GM18909 (cell line): ENCODE data around the gene ILDR2.

ENCODE experiments used
- ATAC-seq: cut with Tn5 transposase; IDR thresholded peaks from one replicate; pipeline ENCODE4 v1.9.1; 2021; ENCODE audit warnings: mild to moderate bottlenecking; ENCODE audit not compliant: unreplicated experiment, poor library complexity

The ILDR2 gene

GRCh38 chr1:166972826-166973225, 2.5 kb downstream of the ILDR2 start:
- no peak for ATAC-seq

- ATAC-seq: no peak
Observed at GRCh38 chr1:166972193-166972592, 3.1 kb downstream of the ILDR2 start.

- no peak for ATAC-seq
Observed at GRCh38 chr1:166971252-166971651, 4.1 kb downstream of the ILDR2 start.

- ATAC-seq: peak; percentile 93
Observed at GRCh38 chr1:166969074-166969677, 6.2 kb downstream of the ILDR2 start.

- peak; percentile 65 for ATAC-seq
Observed at GRCh38 chr1:166960858-166961474, 14.4 kb downstream of the ILDR2 start.

GRCh38 chr1:166956872-166957271, 18.5 kb downstream of the ILDR2 start:
- no peak for ATAC-seq

- ATAC-seq: no peak
Observed at GRCh38 chr1:166956057-166956850, 19.1 kb downstream of the ILDR2 start.

- no peak for ATAC-seq
Observed at GRCh38 chr1:166953491-166953890, 21.8 kb downstream of the ILDR2 start.

- no peak for ATAC-seq
Observed at GRCh38 chr1:166952002-166952746, 23.2 kb downstream of the ILDR2 start.

- ATAC-seq: no peak
Observed at GRCh38 chr1:166951050-166951449, 24.3 kb downstream of the ILDR2 start.

- ATAC-seq: no peak
Observed at GRCh38 chr1:166950156-166950555, 25.2 kb downstream of the ILDR2 start.

GRCh38 chr1:166948856-166949350, 26.4 kb downstream of the ILDR2 start:
- no peak for ATAC-seq

- peak; percentile 61 for ATAC-seq
Observed at GRCh38 chr1:166947398-166948043, 27.8 kb downstream of the ILDR2 start.

- no peak for ATAC-seq
Observed at GRCh38 chr1:166944186-166944967, 31.0 kb downstream of the ILDR2 start.

GRCh38 chr1:166939741-166940375, 35.5 kb downstream of the ILDR2 start:
- ATAC-seq: no peak

- ATAC-seq: no peak
Observed at GRCh38 chr1:166937962-166938361, 37.4 kb downstream of the ILDR2 start.

- no peak for ATAC-seq
Observed at GRCh38 chr1:166937329-166937728, 38.0 kb downstream of the ILDR2 start.

GRCh38 chr1:166933633-166934032, 41.7 kb downstream of the ILDR2 start:
- ATAC-seq: peak; percentile 71

- no peak for ATAC-seq
Observed at GRCh38 chr1:166933140-166933539, 42.2 kb downstream of the ILDR2 start.
